ENCODE measurements around the gene ZBTB46.
A peak's percentile ranks its signal among the peaks of the same experiment; 100 is the strongest.

Gene ZBTB46

GRCh38 chr20:63766695-63767426, 64.2 kb downstream of the ZBTB46 start:
- DNase-seq (ENCODE audit: low spot score): no peak

DNA sequence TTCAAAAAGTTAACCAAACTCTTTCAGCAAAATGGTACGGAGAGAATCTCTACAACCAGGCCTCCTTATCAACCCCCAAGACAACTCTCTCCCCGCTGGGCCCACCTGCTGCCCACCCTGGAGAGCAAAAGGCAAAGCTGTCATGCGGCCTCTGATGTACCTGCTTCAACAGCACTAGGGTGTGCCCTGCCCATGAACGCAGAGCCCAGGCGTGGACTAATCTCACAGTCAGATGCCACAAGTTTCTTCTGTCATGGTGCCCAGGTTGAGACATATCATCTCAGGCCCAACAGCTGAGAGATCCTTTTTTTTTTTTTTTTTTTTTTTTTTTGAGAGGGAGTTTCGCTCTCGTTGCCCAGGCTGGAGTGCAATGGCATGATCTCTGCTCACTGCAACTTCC, 65.2 kb downstream of the ZBTB46 start:
- no peak for DNase-seq (ENCODE audit: low spot score)

DNA sequence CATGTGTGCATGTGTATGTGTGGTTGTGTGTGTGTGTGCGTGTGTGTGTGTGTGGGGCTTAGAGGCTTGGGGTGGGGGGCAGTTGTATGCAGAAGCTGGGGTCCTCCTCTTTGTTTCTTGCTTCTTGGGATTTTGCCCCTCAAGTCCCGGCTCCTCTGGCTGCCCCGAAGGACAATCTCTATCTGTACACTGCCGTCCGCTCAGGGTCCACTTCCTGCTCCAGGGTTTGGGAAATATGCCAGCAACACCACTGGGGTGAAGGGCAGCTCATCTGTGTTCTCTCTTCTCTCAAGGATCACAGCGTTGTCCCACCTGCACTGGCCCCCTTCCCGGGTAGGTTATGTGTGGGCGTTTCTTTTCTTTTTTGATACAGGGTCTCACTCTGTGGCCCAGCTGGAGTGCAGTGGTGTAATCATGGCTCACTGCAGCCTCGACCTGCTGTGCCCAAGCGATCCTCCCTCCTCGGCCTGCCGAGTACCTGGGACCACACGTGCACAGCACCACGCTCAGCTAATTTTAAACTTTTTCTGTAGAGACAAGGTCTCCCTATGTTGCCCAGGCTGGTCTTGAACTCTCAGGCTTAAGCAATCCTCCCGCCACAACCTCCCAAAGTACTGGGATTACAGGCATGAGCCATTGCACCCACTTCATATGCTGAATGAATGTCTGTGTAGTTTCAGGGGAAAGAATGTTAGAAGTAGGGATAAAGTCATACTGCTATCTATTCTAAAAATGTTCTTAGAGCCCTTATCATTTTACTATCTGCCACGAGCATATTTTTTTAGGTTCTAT, 65.8 kb downstream of the ZBTB46 start:
- no peak for DNase-seq (ENCODE audit: low spot score)

DNA sequence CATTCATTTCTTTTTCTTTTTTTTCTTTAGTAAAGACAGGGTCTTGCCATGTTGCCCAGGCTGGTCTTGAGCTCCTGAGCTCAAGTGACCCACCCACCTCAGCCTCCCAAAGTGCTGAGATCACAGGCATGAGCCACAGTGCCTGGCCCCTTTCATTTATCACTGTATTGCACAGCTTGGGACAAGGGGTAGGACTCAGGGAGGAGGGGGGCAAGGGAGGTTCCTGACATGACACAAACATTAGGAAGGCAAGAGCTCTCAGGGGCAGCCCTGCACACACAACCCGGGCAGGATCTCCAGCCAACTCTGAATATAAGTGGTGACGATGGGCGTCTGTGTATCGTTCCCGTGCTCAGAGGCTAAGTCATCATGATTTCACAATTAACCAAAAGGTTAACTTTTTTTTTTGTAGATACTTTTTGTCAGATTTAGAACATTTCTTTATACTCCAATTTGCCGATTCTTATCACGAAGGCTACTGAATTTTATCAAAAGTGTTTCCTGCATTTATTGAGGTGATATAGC, 71.6 kb downstream of the ZBTB46 start:
- no peak for DNase-seq (ENCODE audit: low spot score)

- no peak for DNase-seq (ENCODE audit: low spot score)
These were observed 72.9 kb downstream of the ZBTB46 start for GRCh38 chr20:63758152-63758551.

DNA sequence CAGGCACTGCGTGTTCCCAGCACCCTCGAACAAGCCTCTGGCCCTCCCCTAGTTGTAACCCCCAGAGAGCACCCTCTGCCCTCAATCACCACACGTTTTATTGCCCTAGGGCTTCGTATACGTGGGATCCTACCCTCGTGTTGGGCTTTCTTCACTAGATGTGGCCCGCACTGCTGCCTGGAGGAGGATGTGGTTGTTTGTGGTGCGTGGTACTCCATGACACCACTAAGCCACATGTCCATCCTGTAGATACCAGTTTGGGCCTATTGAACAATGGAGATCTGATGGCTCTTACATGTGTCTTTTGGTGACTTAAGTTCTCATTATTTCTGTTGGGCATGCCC, 74.4 kb downstream of the ZBTB46 start:
- DNase-seq (ENCODE audit: low spot score): no peak

- no peak for DNase-seq (ENCODE audit: low spot score)
These were observed 75.0 kb downstream of the ZBTB46 start for GRCh38 chr20:63755933-63756647.

DNA sequence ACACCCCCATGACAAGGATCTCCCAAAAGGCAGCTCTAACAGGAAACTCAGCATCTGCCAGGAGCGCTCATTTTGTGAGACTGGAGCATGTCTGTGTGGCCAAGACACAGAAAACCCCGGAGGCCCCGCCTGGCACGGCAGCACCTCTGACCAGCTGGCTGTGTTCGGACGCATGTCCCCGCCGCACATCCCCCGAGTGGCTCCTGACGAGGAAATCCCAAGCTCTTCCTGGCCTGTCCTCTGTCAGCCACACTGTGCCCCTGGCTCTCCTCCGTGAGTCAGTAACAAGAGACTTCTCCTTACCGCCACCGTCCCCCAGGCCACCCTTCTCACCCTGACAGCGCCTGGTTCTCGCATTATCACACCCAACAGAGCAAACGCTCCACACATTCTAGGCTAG, 77.1 kb downstream of the ZBTB46 start:
- no peak for DNase-seq (ENCODE audit: low spot score)

GRCh38 chr20:63753381-63753780, 77.7 kb downstream of the ZBTB46 start:
- DNase-seq (ENCODE audit: low spot score): no peak

GRCh38 chr20:63752411-63753101, 78.5 kb downstream of the ZBTB46 start:
- DNase-seq (ENCODE audit: low spot score): no peak

DNA sequence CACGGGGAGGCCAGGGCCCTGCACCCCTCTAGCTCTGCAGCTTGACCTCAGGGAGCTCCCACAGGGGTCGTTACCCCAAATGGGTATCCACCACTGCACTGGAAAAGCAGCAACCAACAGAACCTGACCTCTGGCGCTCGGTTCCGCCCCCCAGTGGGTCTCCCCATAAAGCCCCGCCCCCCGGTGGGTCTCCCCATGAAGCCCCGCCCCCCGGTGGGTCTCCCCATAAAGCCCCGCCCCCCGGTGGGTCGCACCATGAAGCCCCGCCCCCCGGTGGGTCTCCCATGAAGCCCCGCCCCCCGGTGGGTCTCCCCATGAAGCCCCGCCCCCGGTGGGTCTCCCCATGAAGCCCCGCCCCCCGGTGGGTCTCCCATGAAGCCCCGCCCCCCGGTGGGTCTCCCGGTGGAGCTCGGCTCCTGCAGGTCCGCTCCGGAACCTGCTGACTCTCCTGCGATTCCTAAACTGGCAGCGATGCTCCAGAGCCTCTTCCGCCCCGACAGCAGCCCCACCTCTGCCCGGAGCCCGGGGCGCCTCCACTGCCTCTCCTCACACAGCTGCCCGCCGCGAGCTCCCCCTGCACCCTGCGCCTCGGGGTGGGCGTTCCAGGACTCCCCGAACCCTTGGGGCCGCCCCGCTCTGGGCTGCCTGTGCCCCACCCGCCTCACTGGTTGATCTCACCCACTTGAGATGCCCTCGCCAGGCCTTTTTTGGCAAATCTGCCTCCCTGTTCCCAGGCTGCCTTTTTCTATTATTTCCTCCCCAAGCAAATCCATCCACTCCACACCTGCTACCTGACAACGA, 79.4 kb downstream of the ZBTB46 start:
- DNase-seq (ENCODE audit: low spot score): no peak

DNA sequence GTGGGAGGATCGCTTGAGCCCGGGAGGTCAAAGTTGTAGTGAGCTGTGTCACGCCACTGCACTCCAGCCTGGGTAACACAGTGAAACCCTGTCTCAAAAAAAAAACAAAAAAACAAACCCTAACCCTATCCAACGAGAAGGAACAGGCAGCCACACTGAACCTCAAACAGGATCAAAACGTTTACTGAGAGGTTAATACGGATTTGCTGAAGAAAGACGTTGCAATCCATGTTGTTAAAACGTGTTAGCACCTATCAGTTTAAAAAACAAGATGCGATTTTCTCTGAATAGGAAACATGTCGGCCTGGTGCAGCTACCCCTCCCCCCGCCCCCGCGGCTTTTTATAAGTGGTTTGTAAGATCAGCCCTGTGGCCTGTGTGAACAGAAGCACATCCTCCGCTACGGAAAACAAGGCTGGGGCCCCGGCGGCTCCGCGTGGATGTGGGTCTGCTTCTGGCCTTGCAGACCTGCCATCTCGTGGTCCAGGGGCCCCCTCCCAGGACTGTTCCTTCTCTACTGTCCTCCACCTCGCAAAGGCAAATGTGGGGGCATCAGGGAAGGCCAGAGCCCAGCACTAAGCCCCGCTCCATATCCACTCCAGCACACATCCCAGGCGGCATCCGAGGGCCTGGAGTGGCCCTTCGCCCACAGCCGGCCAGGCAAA, 80.1 kb downstream of the ZBTB46 start:
- DNase-seq (ENCODE audit: low spot score): no peak

DNA sequence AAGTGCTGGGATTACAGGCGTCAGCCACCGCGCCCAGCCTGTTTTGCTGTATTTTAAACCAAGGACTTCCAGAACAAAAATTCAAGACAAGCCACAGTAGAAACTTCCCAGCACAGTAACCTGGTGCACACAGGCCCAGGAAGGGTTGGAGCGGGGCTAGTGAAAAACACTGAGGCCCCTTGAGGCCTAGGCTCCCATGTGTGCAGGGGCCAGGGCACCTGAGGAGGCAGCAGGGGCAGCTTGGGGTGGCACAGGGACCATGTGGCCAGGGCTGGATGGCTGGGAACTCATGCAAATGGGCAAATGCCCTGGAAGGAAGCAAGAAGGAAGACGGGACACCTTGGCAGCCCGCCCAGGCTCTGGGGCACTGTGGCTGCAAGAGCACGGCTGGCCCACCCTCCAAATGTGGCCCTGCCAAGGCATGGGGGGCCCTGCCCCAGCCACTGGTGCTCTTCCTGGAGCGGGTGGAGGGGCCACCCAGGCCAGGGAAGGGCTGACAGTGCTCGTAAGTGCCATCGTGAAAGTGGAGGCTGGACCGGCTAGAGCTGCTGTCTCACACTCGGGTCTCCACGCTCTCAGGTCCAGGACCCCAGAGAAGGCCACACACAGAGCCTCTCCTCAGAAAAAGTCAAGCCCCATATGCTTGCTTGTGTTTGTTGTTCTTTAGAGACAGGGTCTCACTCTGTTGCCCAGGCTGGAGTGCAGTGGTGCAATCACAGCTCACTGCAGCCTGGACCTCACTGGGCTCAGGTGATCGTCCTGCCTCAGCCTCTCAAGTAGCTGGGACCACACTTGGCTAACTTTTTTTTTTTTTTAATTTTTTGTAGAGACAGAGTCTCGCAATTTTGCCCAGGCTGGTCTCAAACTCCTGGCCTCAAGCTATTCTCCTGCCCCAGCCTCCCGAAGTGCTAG, 81.2 kb downstream of the ZBTB46 start:
- no peak for DNase-seq (ENCODE audit: low spot score)

GRCh38 chr20:63748934-63749270, 82.2 kb downstream of the ZBTB46 start:
- no peak for DNase-seq (ENCODE audit: low spot score)

GRCh38 chr20:63748070-63748933, 82.8 kb downstream of the ZBTB46 start:
- DNase-seq (ENCODE audit: low spot score): no peak

DNA sequence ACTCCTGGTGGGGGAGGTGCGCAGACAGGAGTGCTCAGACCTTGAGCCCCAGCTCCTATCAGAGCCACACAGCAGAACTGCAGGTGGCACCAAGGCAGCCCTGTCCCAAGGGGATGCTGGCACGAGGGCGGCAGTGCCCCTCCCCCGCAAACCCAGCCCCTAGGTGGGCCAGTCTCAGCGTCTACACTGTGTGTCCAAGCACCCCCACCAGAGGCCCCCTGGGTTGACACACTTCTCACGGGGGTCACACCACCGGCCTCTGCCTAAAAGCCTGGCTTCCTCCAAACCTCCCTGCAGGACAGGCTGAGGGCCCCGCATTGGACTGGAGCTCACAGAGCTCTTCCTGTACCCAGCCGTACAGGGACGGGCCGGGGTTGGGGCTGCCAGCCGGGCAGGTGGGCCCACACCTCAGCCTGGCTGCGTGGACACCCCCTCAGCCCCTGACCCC, 83.4 kb downstream of the ZBTB46 start:
- peak; percentile 47 for DNase-seq (ENCODE audit: low spot score)

GRCh38 chr20:63746751-63747315, 84.2 kb downstream of the ZBTB46 start:
- DNase-seq (ENCODE audit: low spot score): peak; percentile 1

DNA sequence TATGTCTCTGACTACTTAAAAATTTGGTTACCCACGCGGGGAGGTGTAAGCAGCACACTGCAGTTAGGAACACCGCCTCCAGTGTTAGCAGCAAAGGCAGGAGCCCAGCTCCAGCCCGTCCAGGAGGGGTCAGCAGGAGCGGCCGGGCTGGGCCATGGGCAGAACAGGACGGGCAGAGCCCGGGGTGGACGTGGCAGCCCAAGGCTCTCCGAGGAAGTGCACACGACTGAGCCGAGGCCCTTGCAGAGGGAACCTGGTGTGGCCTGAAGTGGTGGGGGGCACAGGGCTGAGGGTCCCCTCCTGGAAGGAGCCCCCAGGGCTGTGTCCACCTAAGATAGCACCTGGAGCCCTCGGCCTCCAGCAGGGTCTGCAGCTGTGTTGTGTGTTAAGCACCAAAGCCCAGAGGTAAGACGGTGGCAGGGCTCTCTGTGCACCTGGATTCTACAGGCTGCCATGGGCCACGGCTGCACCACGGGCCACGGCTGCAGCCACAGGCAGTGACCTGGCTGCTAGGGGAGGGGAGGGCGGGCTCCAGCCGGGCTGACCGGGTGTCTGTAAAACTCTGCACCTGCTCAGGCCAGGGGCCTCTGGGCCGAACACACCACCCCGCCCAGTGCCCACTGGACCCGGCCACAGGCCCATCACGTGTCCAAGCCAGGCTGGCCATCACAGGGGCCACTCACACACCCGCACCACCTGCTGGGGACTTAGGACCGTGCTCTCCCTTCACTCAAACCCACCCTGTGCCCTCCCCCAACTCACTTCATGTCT, 84.9 kb downstream of the ZBTB46 start:
- DNase-seq (ENCODE audit: low spot score): peak; percentile 2

Measured in germinal center (tissue), 1 donor.